IPS-18c (cell line): Measurements from ENCODE around the gene ATP1A2.

Experiments used
- H3K4me3 ChIP-seq: 2 replicates; pipeline ENCODE4 v1.7.0; 2013; ENCODE audit warnings: low read depth, mild to moderate bottlenecking, low read length, moderate library complexity; ENCODE audit not compliant: insufficient read depth
- H3K9me3 ChIP-seq: one replicate; pipeline ENCODE4 v1.6.1; 2013; ENCODE audit warnings: mild to moderate bottlenecking, low read length, moderate library complexity; ENCODE audit not compliant: control insufficient read depth, insufficient read depth

ATP1A2 gene

DNA sequence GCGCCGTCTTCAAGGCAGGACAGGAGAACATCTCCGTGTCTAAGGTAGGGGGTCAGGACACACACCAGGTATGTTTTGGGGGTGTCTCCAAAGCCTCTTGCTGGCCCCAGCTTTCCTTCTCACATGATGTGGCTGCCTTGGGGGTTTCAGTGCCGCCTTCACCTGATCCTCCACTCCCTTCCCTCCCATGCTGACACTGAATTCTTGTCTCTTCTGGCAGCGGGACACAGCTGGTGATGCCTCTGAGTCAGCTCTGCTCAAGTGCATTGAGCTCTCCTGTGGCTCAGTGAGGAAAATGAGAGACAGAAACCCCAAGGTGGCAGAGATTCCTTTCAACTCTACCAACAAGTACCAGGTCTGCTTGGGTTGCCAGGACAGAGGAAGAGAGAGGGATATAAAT lies 13.5 kb downstream of the ATP1A2 start:
- Histone ChIP-seq H3K4me3 (no peak overlapping the region), H3K9me3 (no peaks in the 10 kb centered on the region)

DNA sequence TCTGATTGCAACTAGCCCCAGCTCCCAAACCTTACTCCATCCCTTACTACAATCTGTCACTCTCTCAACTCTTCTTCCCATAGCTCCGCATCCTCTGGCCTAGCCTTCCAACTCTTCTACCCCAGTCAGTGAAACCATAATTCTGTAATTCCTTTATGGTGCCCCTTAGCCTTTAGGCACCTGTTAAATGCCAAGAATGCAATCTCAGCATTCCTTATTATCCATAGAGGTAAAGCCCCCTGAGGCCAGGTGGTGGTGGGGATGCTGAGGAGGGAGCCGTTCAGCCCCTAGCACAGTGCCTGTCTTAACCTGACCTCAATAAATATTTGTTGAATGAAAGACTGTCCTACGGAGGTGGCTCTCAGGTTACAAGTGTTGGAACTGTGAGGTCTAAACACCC lies 14.0 kb downstream of the ATP1A2 start:
- no peak overlapping the region for H3K4me3 ChIP-seq
- H3K9me3 ChIP-seq = no peaks in the 10 kb centered on the region

DNA sequence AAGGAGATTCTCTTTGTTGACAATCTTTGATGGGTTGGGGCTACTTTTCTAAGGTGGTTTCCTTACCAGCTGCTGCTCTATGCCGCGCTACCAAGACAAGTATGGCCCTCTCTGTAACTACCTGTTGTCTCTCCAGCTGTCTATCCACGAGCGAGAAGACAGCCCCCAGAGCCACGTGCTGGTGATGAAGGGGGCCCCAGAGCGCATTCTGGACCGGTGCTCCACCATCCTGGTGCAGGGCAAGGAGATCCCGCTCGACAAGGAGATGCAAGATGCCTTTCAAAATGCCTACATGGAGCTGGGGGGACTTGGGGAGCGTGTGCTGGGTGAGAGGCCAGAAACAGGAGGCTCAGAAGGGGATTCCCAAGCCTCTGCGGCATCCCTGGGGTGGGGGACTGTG lies 14.4 kb downstream of the ATP1A2 start:
- no peak overlapping the region for H3K4me3 ChIP-seq
- H3K9me3 ChIP-seq = no peaks in the 10 kb centered on the region

DNA sequence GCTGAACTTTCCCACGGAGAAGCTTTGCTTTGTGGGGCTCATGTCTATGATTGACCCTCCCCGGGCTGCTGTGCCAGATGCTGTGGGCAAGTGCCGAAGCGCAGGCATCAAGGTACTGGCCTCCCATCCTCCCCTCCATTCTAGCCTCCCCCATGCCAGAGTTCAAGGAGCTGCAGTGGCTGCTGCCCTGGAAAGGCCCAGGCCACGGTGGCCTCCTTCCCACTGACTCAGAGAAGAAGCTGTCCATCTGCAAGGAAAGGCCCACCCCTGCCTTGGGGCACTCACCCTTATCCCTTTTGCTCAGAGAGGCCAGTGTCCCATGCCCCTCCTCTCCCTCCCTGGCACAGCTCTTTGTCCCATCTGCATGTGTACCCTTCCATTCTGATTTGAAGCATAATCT lies 14.9 kb downstream of the ATP1A2 start:
- Histone ChIP-seq H3K4me3 (no peak overlapping the region), H3K9me3 (no peaks in the 10 kb centered on the region)

DNA sequence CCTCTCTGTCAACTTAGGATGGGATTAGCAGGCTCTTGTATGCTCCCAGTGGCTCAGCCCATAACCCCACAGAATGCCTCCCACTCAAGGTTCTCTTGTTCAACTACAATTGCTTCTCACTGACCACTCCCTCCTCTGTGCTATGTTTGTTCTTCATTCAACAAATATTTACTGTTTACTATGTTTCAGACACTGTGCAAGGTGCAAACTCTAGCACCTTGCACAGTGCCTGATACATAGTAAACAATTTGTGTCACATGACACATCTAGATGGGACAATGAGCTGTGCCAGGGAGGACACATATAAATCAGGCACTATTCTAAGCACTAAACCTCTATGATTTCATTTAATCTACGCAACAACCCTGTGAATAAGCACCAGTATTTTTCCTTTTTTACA lies 15.4 kb downstream of the ATP1A2 start:
- H3K4me3 ChIP-seq = no peak overlapping the region
- H3K9me3 ChIP-seq = no peaks in the 10 kb centered on the region

DNA sequence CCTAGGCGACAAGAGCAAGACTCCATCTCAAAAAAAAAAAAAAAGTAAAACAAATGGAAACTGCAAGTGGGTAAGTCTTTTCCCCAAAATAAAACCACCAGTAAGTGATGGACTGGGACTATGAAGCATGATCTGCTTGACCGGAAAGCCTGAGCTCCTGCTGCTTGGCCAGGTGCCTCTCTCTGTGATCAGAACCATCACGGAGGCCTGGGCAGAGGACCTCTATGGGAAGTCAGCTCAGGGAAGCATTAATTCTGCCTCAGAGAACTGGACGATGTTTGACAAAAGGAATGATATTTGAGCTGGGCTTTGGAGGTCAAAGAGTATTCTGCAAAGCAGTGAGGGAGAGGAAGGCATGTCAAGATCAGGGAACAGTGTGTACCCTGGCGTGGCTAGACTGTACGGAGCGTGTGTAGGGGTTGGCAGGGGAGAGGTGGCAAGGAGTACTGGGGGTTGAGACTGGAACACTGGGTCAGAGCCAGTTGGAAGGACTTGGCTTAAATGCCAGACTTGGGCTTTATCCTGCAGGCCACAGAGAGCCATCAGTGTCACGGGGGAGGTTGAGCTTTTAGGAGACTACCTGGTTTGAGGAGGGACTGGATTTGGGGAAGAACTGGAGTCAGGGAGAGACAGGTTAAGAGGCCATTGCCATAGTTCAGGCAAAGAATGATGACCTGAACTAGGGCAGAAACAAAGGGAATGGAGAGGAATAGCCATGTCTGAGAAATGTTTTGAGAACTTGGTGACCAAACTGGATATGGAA lies 16.4 kb downstream of the ATP1A2 start:
- Histone ChIP-seq H3K4me3 (no peak overlapping the region), H3K9me3 (no peaks in the 10 kb centered on the region)

DNA sequence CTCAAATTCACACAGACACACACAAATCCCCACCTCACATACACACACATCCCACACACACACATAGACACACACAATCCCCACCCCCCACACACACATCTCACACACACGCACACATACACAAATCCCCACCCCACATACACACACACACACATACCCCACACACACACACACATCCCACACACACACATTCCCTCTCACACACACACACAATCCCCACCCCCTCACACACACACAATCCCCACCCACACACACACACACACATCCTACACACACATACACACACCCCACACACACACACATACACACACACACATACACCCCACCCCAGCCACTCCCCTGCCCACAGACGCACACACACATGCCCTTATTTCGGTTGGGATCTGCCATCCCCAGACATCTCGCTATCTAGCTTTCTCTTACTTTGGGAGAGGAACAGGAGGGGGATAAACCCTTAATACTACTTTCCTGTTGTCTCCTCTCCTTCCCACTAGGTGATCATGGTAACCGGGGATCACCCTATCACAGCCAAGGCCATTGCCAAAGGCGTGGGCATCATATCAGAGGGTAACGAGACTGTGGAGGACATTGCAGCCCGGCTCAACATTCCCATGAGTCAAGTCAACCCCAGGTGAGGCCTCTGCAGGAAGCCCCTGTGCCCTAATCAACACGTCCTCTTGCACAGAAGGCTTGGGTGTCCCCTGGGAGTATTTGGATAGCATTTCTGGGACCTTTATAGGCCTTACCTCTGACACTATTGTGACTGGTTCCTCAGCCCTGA lies 18.6 kb downstream of the ATP1A2 start:
- no peak overlapping the region for H3K4me3 ChIP-seq
- no peaks in the 10 kb centered on the region for H3K9me3 ChIP-seq

DNA sequence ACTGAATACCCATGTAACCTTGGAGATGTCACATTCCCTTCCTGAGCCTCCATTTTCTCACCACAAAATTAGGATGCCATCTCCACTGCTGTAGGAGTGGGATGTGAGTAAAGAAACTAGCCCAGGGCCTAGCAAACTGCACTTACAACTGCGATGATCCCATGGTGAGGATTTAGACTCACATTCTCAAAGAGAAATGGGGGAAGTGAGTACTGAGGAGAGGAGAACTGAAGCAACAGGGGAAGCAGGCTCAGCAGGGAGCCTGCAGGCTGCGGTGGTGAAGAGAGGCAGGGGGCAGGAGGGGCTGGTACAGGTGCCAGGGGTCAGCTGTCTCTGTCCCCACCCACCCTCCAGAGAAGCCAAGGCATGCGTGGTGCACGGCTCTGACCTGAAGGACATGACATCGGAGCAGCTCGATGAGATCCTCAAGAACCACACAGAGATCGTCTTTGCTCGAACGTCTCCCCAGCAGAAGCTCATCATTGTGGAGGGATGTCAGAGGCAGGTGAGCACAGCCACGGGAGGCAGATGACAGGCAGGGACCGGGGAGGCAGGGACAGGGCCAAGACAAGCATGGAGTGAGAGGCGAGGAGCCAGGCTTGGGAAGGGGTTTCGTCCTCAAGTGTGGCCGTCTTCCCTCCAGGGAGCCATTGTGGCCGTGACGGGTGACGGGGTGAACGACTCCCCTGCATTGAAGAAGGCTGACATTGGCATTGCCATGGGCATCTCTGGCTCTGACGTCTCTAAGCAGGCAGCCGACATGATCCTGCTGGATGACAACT lies 19.4 kb downstream of the ATP1A2 start:
- Histone ChIP-seq H3K9me3 (no peaks in the 10 kb centered on the region), H3K4me3 (no peak overlapping the region)

DNA sequence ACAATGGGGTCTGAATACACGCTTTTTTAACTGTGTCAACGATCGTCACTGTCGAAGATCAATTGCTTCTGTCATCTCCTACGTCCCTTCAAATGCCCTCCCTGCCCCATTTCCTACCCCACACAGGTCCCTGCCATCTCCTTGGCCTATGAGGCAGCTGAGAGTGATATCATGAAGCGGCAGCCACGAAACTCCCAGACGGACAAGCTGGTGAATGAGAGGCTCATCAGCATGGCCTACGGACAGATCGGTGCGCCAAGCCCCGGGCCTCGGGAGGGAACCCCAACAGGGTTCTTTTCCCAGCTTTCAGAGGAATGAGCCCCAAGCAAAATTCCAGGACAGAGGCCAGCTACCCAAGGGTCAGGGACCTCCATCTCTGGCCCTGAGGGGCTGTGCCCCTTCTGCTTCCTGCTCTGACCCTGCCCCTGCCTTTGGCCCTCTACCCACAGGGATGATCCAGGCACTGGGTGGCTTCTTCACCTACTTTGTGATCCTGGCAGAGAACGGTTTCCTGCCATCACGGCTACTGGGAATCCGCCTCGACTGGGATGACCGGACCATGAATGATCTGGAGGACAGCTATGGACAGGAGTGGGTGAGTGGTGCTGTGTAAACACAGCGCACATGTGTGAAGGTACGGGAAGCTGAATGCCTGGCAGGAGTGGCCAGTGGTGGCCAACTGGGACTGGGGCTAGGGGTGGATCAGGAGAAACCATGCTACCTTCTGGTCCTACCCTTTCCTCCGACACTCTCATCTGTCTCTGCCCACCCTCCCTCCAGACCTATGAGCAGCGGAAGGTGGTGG lies 20.8 kb downstream of the ATP1A2 start:
- Histone ChIP-seq H3K4me3 (no peak overlapping the region), H3K9me3 (no peaks in the 10 kb centered on the region)

DNA sequence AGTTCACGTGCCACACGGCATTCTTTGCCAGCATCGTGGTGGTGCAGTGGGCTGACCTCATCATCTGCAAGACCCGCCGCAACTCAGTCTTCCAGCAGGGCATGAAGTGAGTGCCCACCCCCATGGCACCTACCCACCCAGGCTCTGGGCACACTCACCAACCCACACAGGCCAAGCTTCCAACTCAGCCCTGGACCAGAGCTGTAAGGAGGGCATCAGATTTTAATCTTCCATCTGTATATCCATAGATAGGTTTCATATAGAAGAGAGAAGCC lies 21.3 kb downstream of the ATP1A2 start:
- H3K4me3 ChIP-seq = no peak overlapping the region

DNA sequence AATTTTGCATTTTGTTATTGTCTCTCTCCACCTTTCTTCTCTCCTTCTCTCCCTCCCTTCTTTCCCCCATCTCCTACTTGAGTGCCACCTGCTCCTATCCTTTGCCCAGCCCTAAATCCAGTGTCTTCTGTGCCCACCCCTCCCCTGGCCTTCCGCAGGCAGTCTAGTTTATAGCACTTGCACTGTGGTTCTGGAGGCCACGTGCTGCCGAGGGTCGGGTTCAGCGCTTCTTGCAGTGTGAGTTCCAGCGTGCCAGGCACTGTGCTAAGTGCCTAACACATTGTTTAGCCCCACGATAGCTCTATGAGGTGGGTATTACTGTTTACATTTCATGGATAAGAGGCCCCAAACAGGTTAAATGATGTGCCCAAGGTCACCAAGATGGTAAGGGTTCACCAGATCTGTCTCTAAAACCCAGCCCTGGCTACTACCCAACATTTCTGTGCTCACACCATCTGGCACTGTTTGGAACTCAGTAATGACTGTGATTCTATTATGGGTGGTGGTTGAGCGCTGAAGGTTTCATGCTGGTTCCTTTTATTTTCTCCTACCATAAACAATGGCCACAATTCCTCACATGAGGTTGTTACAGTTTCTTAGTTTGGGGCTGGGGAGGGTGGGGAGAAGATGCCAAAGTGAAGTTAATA lies 21.8 kb downstream of the ATP1A2 start:
- Histone ChIP-seq H3K4me3 (no peak overlapping the region), H3K9me3 (peaks cover 3% of the 10 kb centered on the region)

More for the DNA sequence above, 21.3 kb downstream of the ATP1A2 start:
- H3K9me3 ChIP-seq = no peaks in the 10 kb centered on the region

DNA sequence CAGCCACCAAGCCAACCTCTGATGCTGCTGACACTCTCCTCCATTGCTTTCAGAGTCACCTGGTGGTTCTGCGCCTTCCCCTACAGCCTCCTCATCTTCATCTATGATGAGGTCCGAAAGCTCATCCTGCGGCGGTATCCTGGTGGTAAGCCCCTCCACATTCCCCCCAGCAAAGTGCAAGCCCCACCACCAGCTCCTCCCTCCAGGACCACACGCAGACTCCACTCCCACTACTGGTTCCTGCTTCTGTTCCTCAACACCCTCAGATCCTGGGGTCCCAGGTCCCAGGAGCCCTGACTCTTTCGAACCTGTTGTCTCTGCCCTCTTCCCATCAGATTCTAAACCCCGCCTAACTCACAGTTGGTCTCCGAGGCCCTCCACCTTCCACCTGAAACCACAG lies 24.3 kb downstream of the ATP1A2 start:
- Histone ChIP-seq H3K9me3 (peaks cover 5% of the 10 kb centered on the region), H3K4me3 (no peak overlapping the region)

DNA sequence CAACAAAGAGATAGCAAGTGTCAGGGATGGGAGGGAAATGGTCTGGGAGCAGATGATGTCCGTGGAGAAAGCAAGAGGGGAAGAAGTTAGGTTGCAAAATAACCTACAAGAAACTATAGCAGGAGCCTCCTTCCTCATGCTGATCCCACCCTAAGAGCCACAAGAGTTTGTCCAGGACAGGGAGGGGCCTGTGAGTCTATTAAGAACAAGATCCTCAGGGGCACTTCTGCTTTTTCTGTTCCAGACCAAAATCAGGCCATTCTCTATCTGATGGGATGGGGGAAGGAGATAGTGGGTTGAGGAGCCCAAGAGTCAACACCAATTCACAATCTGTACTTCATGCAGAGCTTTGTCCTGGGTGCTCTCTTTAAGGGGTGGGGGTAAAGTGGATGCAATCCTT lies 28.1 kb downstream of the ATP1A2 start:
- Histone ChIP-seq H3K9me3 (peaks cover 5% of the 10 kb centered on the region), H3K4me3 (no peak overlapping the region)

DNA sequence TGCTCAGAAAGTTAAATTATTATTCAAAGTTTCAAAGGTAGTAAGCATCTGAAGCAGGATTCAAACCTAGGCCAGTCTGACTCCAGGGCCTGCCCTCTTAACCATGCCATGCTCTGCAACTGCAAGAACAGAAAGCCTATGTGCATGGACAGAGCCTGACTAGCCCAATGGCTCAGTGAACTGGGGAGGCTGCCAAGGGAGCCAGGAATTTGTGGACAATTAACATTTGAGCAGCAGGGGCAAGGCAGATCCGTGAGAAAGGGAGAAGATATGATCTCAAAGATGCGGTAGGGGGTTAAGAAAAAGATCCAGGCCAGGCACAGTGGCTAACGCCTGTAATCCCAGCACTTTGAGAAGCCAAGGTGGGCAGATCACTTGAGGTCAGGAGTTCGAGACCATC lies 29.4 kb downstream of the ATP1A2 start:
- Histone ChIP-seq H3K4me3 (no peak overlapping the region), H3K9me3 (peaks cover 5% of the 10 kb centered on the region)

DNA sequence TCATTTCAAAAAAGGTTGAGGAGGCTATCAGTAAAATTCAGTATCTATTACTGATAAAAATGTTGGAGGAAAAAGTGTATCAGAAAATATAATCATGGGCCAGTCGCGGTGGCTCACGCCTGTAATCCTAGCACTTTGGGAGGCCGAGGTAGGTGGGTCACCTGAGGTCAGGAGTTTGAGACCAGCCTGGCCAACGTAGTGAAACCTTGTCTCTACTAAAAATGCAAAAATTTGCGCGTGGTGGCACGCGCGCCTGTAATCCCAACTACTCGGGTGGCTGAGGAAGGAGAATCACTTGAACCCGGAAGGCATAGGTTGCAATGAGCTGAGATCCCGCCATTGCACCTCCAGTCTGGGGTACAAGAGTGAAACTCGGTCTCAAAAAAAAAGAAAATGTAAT lies 30.5 kb downstream of the ATP1A2 start:
- Histone ChIP-seq H3K4me3 (no peak overlapping the region), H3K9me3 (peaks cover 5% of the 10 kb centered on the region)

DNA sequence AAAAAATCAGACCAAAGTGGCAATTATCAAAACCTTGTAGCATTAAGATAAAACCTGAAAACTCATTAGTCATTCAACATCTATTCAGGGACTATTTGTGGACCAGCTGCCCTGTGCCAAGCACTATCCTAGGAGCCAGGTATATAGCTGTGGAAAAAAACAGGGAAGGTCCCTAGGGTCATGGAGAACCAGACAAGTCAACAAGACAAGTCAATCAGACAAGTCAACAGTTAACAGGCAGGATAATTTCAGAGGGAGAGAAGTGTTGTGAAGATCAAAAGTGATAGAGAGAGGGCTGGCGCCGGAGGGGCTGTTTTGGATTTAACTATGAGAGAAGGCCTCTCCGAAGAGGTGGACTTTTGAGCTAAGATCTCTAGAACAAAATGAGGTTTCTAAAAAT lies 32.6 kb downstream of the ATP1A2 start:
- peaks cover 2% of the 10 kb centered on the region for H3K9me3 ChIP-seq
- H3K4me3 ChIP-seq = no peak overlapping the region

DNA sequence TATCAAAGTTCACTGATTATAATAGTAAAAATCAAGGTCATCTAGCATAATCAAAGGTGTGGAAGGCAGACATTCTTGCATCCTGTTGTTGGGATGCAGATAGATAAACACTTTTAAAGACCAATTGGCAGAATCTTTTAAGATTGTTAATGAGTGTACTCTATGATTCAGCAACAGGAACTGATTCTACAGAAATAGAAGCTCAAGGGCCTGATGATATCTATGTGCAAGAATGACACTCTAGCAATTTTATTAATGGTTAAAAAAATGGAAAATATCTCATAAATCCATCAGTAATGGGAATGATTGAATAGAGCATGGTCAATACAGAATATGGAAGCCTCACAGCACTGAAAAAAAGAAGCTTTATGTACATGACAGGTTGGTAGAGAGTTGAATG lies 33.7 kb downstream of the ATP1A2 start:
- Histone ChIP-seq H3K4me3 (no peak overlapping the region), H3K9me3 (no peaks in the 10 kb centered on the region)
